K562 (cell line): ENCODE data around the gene VEGFB. TPM values are rescaled to one million over a fixed set of nuclear protein-coding genes. Genes with fewer than 3 reads are reported as not detected.

Source experiments
- ATAC-seq: fragments of 200-7000 bp; cut with Tn5 transposase; 3 replicates; pipeline ENCODE4 v1.9.1; 2020; ENCODE audit warnings: moderate library complexity
- BruUV-seq: library from RNA; stranded (reverse); fragments of 400-500 nt; replicated peaks from 2 replicates; lab custom pipeline; 2021; lab: Mats Ljungman, UMichigan
- CTCF ChIA-PET: fragments of 300-600 bp; formaldehyde crosslinking; extraction: SDS; loops from one replicate; lab custom pipeline; 2021; ENCODE audit warnings: low intra/inter-chr PET ratio; lab: Yijun Ruan, JAX
- POLR2A ChIA-PET: fragments of 300-600, 350-650 bp; sonication (Branson Sonifier 250); formaldehyde crosslinking; extraction: SDS; loops from one replicate; lab custom pipeline; 2021; ENCODE audit warnings: antibody characterized with exemption, inconsistent platforms; lab: Yijun Ruan, JAX
- DNase-seq, 4 experiments: peaks; one replicate each; pipeline versions ENCODE4 v3.0.0 to v3.0.0-alpha.2; 2011 to 2018; ENCODE audit warnings: low spot score in 3 of 4, mixed read lengths in 3 of 4; ENCODE audit errors: extremely low read depth in 1 of 4
- FAIRE-seq: peaks from 2 replicates; lab custom pipeline; 2011; peaks lifted over from hg19 to GRCh38; lab: Jason Lieb, UNC
- H2AFZ ChIP-seq: 2 replicates; pipeline ENCODE4 v1.6.0; 2011; ENCODE audit warnings: low read depth, low read length, control low read depth, inconsistent platforms
- H3K27ac ChIP-seq: fragments of 200-600 bp; 3 replicates; pipeline ENCODE4 v1.8.0; 2011; ENCODE audit warnings: low read depth, mild to moderate bottlenecking, control low read depth, inconsistent platforms, low read length, moderate library complexity, mixed read lengths; ENCODE audit errors: extremely low read depth
- H3K27me3 ChIP-seq, 2 experiments: fragments of 300-600 bp in 1 of 2; 2 replicates in 1 of 2; 3 replicates in 1 of 2; pipeline versions ENCODE4 v1.6.0 to v1.8.0; 2011; ENCODE audit warnings: inconsistent platforms in 2 of 2, low read length in 2 of 2, mild to moderate bottlenecking in 1 of 2, mixed read lengths in 1 of 2, moderate library complexity in 1 of 2; ENCODE audit not compliant: control insufficient read depth in 2 of 2, insufficient read depth in 2 of 2
- H3K36me3 ChIP-seq: fragments of 300-600 bp; 3 replicates; pipeline ENCODE4 v1.8.0; 2011; ENCODE audit warnings: mild to moderate bottlenecking, low read length, inconsistent platforms; ENCODE audit not compliant: control insufficient read depth, insufficient read depth
- H3K4me1 ChIP-seq, 2 experiments: fragments of 200-600 bp in 1 of 2; replicated peaks in 1 of 2; 2 replicates in 1 of 2; 3 replicates in 1 of 2; pipeline versions ENCODE4 v1.5.1 to v1.8.0; 2011; ENCODE audit warnings: inconsistent platforms in 2 of 2, low read length in 2 of 2, mild to moderate bottlenecking in 1 of 2, mixed read lengths in 1 of 2, moderate library complexity in 1 of 2; ENCODE audit not compliant: control insufficient read depth in 2 of 2, insufficient read depth in 2 of 2
- H3K4me2 ChIP-seq: 2 replicates; pipeline ENCODE4 v1.6.1; 2011; ENCODE audit warnings: low read length, control low read depth, inconsistent platforms, mixed read lengths; ENCODE audit not compliant: insufficient read depth
- H3K4me3 ChIP-seq: fragments of 200-600 bp; sonication (generic), shearing (Covaris generic); 2 replicates; pipeline ENCODE4 v1.5.1; 2016; ENCODE audit warnings: control low read depth, inconsistent platforms
- H3K79me2 ChIP-seq: fragments of 200-600 bp; 3 replicates; pipeline ENCODE4 v1.8.0; 2011; ENCODE audit warnings: low read length, inconsistent platforms; ENCODE audit not compliant: control insufficient read depth, insufficient read depth
- H3K9ac ChIP-seq, 2 experiments: 2 replicates each; pipeline versions ENCODE4 v1.6.0 to v1.6.1; 2011; ENCODE audit warnings: low read depth in 2 of 2, low read length in 2 of 2, control low read depth in 1 of 2, inconsistent platforms in 1 of 2, mild to moderate bottlenecking in 1 of 2, mixed read lengths in 1 of 2; ENCODE audit not compliant: insufficient read depth in 1 of 2
- H3K9me1 ChIP-seq: one replicate; pipeline ENCODE4 v1.6.0; 2011; ENCODE audit warnings: inconsistent platforms, mild to moderate bottlenecking, low read length, moderate library complexity; ENCODE audit not compliant: control insufficient read depth, insufficient read depth
- H3K9me3 ChIP-seq: replicated peaks from 2 replicates; pipeline ENCODE4 v1.5.1; 2011; ENCODE audit warnings: low read depth, low read length, inconsistent platforms; ENCODE audit not compliant: control insufficient read depth, insufficient read depth
- H4K20me1 ChIP-seq: replicated peaks from 2 replicates; pipeline ENCODE4 v1.6.1; 2011; ENCODE audit warnings: low read length, inconsistent platforms, mixed read lengths; ENCODE audit not compliant: control insufficient read depth, insufficient read depth
- BCLAF1 ChIP-seq, 2 experiments: fragments of 450-650 bp in 1 of 2; IDR thresholded peaks; 2 replicates each; pipeline ENCODE4 v1.6.1; 2011 to 2017; ENCODE audit warnings: low read depth in 2 of 2, antibody characterized with exemption in 1 of 2, borderline replicate concordance in 1 of 2, low read length in 1 of 2, mild to moderate bottlenecking in 1 of 2, mixed read lengths in 1 of 2; ENCODE audit not compliant: control insufficient read depth in 1 of 2
- MYC ChIP-seq, 2 experiments: fragments of 250-450 bp in 1 of 2; sonication (Bioruptor Pico) in 1 of 2; IDR thresholded peaks; 2 replicates each; pipeline versions ENCODE4 v1.5.1 to v1.6.1; 2012 to 2021; ENCODE audit warnings: low read depth in 2 of 2, borderline replicate concordance in 1 of 2, improper control_type of control experiment in 1 of 2, low read length in 1 of 2, mild to moderate bottlenecking in 1 of 2, moderate library complexity in 1 of 2
- NUFIP1 ChIP-seq: fragments of 450-650 bp; IDR thresholded peaks from 2 replicates; pipeline ENCODE4 v1.6.1; 2018; ENCODE audit not compliant: partially characterized antibody
- RBBP5 ChIP-seq: fragments of 200-600 bp; sonication (generic); IDR thresholded peaks from 2 replicates; pipeline ENCODE4 v1.6.1; 2012; ENCODE audit warnings: borderline replicate concordance, mild to moderate bottlenecking, low read length, control low read depth, inconsistent platforms; ENCODE audit not compliant: insufficient read depth, poor library complexity, severe bottlenecking
- SMARCB1 ChIP-seq: IDR thresholded peaks from 2 replicates; pipeline ENCODE4 v1.6.1; 2011; ENCODE audit warnings: improper control_type of control experiment, low read depth; ENCODE audit not compliant: insufficient read length
- ZBTB2 ChIP-seq: fragments of 450-650 bp; IDR thresholded peaks from 2 replicates; pipeline ENCODE4 v1.6.1; 2016; ENCODE audit warnings: antibody characterized with exemption
- ZBTB7A ChIP-seq: IDR thresholded peaks from 2 replicates; pipeline ENCODE4 v1.6.1; 2011; ENCODE audit warnings: low read depth, mild to moderate bottlenecking, low read length, moderate library complexity, borderline replicate concordance; ENCODE audit not compliant: control insufficient read depth
- ZNF224 ChIP-seq: sonication (generic); formaldehyde crosslinking; IDR thresholded peaks from 2 replicates; pipeline ENCODE4 v1.8.0; 2022; ENCODE audit warnings: mild to moderate bottlenecking, missing genetic modification reagents
- ZNF347 ChIP-seq: fragments of 450-650 bp; formaldehyde crosslinking; IDR thresholded peaks from 2 replicates; pipeline ENCODE4 v1.4.0; 2020; ENCODE audit warnings: low read depth, mild to moderate bottlenecking, moderate library complexity
- WGBS: fragments of 100-300 bp; shearing (Covaris generic); methylation state at CpG from one replicate; pipeline ENCODE4 v1.1.6; 2016; ENCODE audit warnings: low coverage, mixed read lengths; ENCODE audit not compliant: insufficient coverage; ENCODE audit errors: missing lambda C conversion rate; 5-methylcytosine and 5-hydroxymethylcytosine counted together
- in situ Hi-C: fragments of 300-500 bp; cut with MboI; formaldehyde crosslinking; loops from 4 replicates; pipeline ENCODE4 v1.15.0; 2018; ENCODE audit warnings: inconsistent platforms, mixed read lengths
- intact Hi-C: fragments of 100-400 bp; cut with micrococcal nuclease; formaldehyde crosslinking; loops from 2 replicates; pipeline ENCODE4 v1.14.2; 2022
- polyA plus RNA-seq, 8 experiments: library from polyadenylated mRNA; depleted of rRNA in 4 of 8; stranded (reverse) in 5 of 8; unstranded in 3 of 8; fragments of >200 nt; fragmentation: Nextera tagmentation in 2 of 8; fragmentation: Illumina TruSeq in 1 of 8; extraction: Ambion mirVana in 2 of 8; extraction: Trizol in 1 of 8; gene quantifications; 2 replicates each; pipeline versions ENCODE4 v1.2.1 to v1.2.3, GENCODE V29; 2011 to 2014; ENCODE audit warnings: inconsistent platforms in 1 of 8, missing spikeins in 1 of 8
- total RNA-seq, 7 experiments: library from RNA; depleted of rRNA in 6 of 7; stranded (reverse); fragments of >200 nt in 6 of 7; fragmentation: Illumina TruSeq in 2 of 7; extraction: Trizol in 2 of 7; gene quantifications; 2 replicates each; pipeline versions ENCODE4 v1.2.1 to v1.2.3, GENCODE V29; 2011 to 2021; ENCODE audit warnings: low replicate concordance in 1 of 7
- TF ChIP-seq, protein P1 (sequence below): fragments of 450-650 bp; formaldehyde crosslinking; IDR thresholded peaks from 2 replicates; pipeline ENCODE4 v1.4.0; 2020; ENCODE audit warnings: mild to moderate bottlenecking, moderate library complexity
- TF ChIP-seq, protein P2 (sequence below): fragments of 450-650 bp; IDR thresholded peaks from 2 replicates; pipeline ENCODE4 v1.6.1; 2016

VEGFB gene
- total and polyA plus RNA-seq, 9 of the 15 experiments (the other 6 are each of a cell fraction or from before 2014, with no cell fraction given) = 11.0 to 83.4 (median 25.7) TPM

DNA sequence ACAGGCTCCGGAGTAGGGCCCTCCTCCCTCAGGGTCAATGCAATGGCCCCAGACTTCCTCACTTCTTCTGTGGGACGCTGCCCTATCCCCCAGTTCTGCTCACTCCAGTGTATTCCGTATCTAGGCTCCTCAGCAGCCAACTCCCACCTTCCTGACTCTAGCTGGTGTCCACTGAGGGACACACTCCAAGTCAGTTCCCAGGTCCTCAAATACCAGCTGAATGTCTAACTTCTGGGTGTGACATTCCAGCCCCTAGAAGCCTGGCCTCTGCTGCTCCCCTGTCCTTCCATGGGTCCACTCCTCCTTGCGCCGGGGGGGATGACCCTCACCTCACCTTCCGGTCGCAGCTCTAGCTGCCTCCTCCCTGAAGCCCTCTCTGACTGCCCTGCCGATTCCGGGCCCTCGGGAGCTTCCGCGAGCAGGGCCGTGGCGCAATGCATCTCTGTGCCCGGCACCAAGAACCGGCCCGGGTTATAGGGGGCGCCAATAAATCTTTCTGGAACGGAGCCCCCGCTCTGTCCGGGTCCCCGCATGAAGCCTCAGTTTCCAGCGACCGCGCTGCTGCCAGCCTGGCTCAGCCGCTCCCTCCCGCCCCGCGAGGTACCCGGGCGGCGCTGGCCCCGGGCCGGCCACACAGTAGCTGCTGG, 34.6 kb downstream of the VEGFB start:
- Histone ChIP-seq H3K9me1 (peaks cover 3% of the 10 kb centered on the region), H3K79me2 (peaks cover 43% of the 10 kb centered on the region), H2AFZ (peak overlapping the region; percentile 78; the same call in 1 of the 2 replicates), H3K27ac (peak overlapping the region; percentile 96), H3K4me3 (peak overlapping the region; percentile 60), H3K9me3 (no peaks in the 10 kb centered on the region), H3K4me1 (peaks cover 32 to 59% of the 10 kb centered on the region in 2 experiments), H3K27me3 (no peaks in the 10 kb centered on the region), H3K9ac (peak overlapping the region; percentile 89 to 99), H3K4me2 (peak overlapping the region; percentile 92), H4K20me1 (no peaks in the 10 kb centered on the region), H3K36me3 (peaks cover 43% of the 10 kb centered on the region)
- FAIRE-seq (peak; percentile 72), ATAC-seq (peak; percentile 59), DNase-seq (peak; percentile 36 to 79 (median 48))
- POLR2A ChIA-PET = interaction anchor here (0.6 to 5.7 kb wide), 17 partner anchors 12 to 1459 kb away, joined by 3 to 58 read pairs (median 5); partner anchors contain the start of genes BAD, CATSPERZ, ESRRA and FERMT3
- CTCF ChIA-PET = interaction anchor here (2.6 kb wide), 1 partner anchor 65 kb away, joined by 11 read pairs; no protein-coding TSS in a partner anchor
- BruUV-seq = no TSS peak
- in situ Hi-C loops (no loop called here), intact Hi-C loops (loop anchor here (2.0 kb wide), 1 partner anchor 22 kb away; the partner anchor contains the start of gene PPP1R14B)
- under 1% methylated on average over 23 of the region's 34 CpGs for WGBS
- TF ChIP-seq ZNF347 (CRISPR knock-in tag) = no peak
- no peak for TF ChIP-seq SMARCB1
- TF ChIP-seq, protein P1, sequence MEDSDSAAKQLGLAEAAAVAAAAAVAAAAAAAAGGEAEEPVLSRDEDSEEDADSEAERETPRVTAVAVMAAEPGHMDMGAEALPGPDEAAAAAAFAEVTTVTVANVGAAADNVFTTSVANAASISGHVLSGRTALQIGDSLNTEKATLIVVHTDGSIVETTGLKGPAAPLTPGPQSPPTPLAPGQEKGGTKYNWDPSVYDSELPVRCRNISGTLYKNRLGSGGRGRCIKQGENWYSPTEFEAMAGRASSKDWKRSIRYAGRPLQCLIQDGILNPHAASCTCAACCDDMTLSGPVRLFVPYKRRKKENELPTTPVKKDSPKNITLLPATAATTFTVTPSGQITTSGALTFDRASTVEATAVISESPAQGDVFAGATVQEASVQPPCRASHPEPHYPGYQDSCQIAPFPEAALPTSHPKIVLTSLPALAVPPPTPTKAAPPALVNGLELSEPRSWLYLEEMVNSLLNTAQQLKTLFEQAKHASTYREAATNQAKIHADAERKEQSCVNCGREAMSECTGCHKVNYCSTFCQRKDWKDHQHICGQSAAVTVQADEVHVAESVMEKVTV (CRISPR knock-in tag) = 0 out of 2 replicates have a peak, but pooled peaks have one; percentile 19
- TF ChIP-seq BCLAF1 (IDR thresholded peaks at IDR 0.05; ENCODE audit: borderline replicate concordance in 1 of 2, control insufficient read depth in 1 of 2, low read depth in 2 of 2, low read length in 1 of 2) = peak in 1 of 2 experiments; percentile 13; a peak in 1 of 4 replicates
- TF ChIP-seq, protein P2, sequence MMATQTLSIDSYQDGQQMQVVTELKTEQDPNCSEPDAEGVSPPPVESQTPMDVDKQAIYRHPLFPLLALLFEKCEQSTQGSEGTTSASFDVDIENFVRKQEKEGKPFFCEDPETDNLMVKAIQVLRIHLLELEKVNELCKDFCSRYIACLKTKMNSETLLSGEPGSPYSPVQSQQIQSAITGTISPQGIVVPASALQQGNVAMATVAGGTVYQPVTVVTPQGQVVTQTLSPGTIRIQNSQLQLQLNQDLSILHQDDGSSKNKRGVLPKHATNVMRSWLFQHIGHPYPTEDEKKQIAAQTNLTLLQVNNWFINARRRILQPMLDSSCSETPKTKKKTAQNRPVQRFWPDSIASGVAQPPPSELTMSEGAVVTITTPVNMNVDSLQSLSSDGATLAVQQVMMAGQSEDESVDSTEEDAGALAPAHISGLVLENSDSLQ = peak; percentile 11; the same call in 1 of the 2 replicates
- TF ChIP-seq ZBTB2 = 0 out of 2 replicates have a peak, but pooled peaks have one; percentile 24
- TF ChIP-seq ZNF224 = no peak
- peak; percentile 9 for TF ChIP-seq RBBP5
- TF ChIP-seq NUFIP1 = no peak
- TF ChIP-seq MYC (IDR thresholded peaks at IDR 0.05; ENCODE audit: low read depth, low read length) = no peak
- no peak for TF ChIP-seq MYC (CRISPR knock-in tag; IDR thresholded peaks at IDR 0.05; ENCODE audit: borderline replicate concordance, low read depth)
- peak; percentile 48; the same call in 1 of the 2 replicates for TF ChIP-seq ZBTB7A
